Suprapubic skin (tissue), 4 donors: ENCODE results near the gene ABI1. TPM values are rescaled to one million over a fixed set of nuclear protein-coding genes. Genes with fewer than 3 reads are reported as not detected.

Source experiments
- DNase-seq, 2 donors: peaks; one replicate each; pipeline ENCODE4 v3.0.0-alpha.2; 2019; ENCODE audit warnings: low spot score in 2 of 2
- H3K27ac ChIP-seq: fragments of 200-600 bp; sonication (generic); one replicate; pipeline ENCODE4 v1.5.1; 2019
- H3K27me3 ChIP-seq: fragments of 200-600 bp; sonication (generic); one replicate; pipeline ENCODE4 v1.5.1; 2019
- H3K36me3 ChIP-seq: fragments of 200-600 bp; sonication (generic); one replicate; pipeline ENCODE4 v1.5.1; 2019
- H3K4me1 ChIP-seq: fragments of 200-600 bp; sonication (generic); one replicate; pipeline ENCODE4 v1.5.1; 2019
- H3K4me3 ChIP-seq: fragments of 200-600 bp; sonication (generic); one replicate; pipeline ENCODE4 v1.5.1; 2019; ENCODE audit warnings: mild to moderate bottlenecking
- H3K9me3 ChIP-seq: fragments of 200-600 bp; sonication (generic); one replicate; pipeline ENCODE4 v1.5.1; 2019
- EP300 ChIP-seq: sonication (generic); formaldehyde crosslinking; IDR thresholded peaks from one replicate; pipeline ENCODE4 v1.6.1; 2017; ENCODE audit warnings: antibody characterized with exemption
- POLR2A ChIP-seq, 2 donors: fragments of 450-650 bp; IDR thresholded peaks; one replicate each; pipeline ENCODE4 v1.6.1; 2017; ENCODE audit warnings: antibody characterized with exemption in 2 of 2, mild to moderate bottlenecking in 2 of 2, moderate library complexity in 2 of 2
- POLR2AphosphoS5 ChIP-seq, 3 donors: sonication (generic); formaldehyde crosslinking; IDR thresholded peaks; one replicate each; pipeline ENCODE4 v1.6.1; 2017; ENCODE audit warnings: antibody characterized with exemption in 3 of 3
- WGBS: methylation state at CpG from one replicate; pipeline ENCODE4 v1.1.5; 2018; 5-methylcytosine and 5-hydroxymethylcytosine counted together
- total RNA-seq, 4 donors: library from RNA; depleted of rRNA; stranded (reverse); fragments of >200 nt; gene quantifications; one replicate each; pipeline ENCODE4 v1.1.0, GENCODE V29; 2016
- TF ChIP-seq, protein P1 (sequence below), 2 donors: fragments of 200-600 bp in 1 of 2; fragments of 450-650 bp in 1 of 2; sonication (generic) in 1 of 2; IDR thresholded peaks; one replicate each; pipeline ENCODE4 v1.5.1; 2016 to 2019; ENCODE audit warnings: antibody characterized with exemption in 2 of 2, mild to moderate bottlenecking in 1 of 2, moderate library complexity in 1 of 2

Gene ABI1
- total RNA-seq, 4 donors from 2014 or later = 62.9 to 78.8 (median 71.8) TPM

DNA sequence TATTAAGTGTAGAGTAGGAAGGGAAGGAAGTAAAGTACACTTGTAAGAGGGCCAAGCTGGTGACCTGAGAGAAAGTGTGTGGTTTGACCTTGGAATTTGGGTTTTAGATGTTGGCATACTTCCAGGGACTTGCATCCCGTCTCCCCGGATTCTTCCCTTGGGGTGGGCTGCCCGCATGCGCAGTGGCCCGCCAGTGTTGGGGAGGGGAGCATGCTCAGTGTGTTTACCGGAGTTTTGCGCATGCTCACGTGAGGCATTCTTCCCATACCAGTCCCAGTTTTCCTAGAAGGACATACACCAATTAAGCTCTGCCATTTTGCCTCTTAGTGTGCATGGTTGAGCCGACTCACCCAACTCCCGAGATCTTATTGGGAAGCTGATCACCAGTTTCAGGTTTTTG is 153.8 kb downstream of the ABI1 start:
- WGBS = 89% methylated on average over 10 of the region's 10 CpGs
- Histone ChIP-seq H3K4me3 (no peak overlapping the region), H3K36me3 (peaks cover 44% of the 10 kb centered on the region), H3K27ac (no peak overlapping the region), H3K27me3 (no peaks in the 10 kb centered on the region), H3K4me1 (no peaks in the 10 kb centered on the region), H3K9me3 (no peaks in the 10 kb centered on the region)
- TF ChIP-seq, protein P1, sequence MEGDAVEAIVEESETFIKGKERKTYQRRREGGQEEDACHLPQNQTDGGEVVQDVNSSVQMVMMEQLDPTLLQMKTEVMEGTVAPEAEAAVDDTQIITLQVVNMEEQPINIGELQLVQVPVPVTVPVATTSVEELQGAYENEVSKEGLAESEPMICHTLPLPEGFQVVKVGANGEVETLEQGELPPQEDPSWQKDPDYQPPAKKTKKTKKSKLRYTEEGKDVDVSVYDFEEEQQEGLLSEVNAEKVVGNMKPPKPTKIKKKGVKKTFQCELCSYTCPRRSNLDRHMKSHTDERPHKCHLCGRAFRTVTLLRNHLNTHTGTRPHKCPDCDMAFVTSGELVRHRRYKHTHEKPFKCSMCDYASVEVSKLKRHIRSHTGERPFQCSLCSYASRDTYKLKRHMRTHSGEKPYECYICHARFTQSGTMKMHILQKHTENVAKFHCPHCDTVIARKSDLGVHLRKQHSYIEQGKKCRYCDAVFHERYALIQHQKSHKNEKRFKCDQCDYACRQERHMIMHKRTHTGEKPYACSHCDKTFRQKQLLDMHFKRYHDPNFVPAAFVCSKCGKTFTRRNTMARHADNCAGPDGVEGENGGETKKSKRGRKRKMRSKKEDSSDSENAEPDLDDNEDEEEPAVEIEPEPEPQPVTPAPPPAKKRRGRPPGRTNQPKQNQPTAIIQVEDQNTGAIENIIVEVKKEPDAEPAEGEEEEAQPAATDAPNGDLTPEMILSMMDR (IDR thresholded peaks at IDR 0.05) = no peak
- TF ChIP-seq POLR2AphosphoS5 (IDR thresholded peaks at IDR 0.05) (no peak), POLR2A (IDR thresholded peaks at IDR 0.05) (no peak), EP300 (no peak)
- DNase-seq = no peak

GRCh38 chr10:26706206-26706605 is 154.6 kb downstream of the ABI1 start:
- H3K27me3 ChIP-seq = no peaks in the 10 kb centered on the region
- no peaks in the 10 kb centered on the region for H3K9me3 ChIP-seq
- no peak for DNase-seq
- TF ChIP-seq, protein P1 (IDR thresholded peaks at IDR 0.05) = no peak
- TF ChIP-seq POLR2A (IDR thresholded peaks at IDR 0.05) = no peak
- no peak for TF ChIP-seq EP300
- TF ChIP-seq POLR2AphosphoS5 (IDR thresholded peaks at IDR 0.05) = no peak
- H3K4me1 ChIP-seq = no peaks in the 10 kb centered on the region
- no peak overlapping the region for H3K27ac ChIP-seq
- no peak overlapping the region for H3K4me3 ChIP-seq
- H3K36me3 ChIP-seq = peaks cover 44% of the 10 kb centered on the region
- WGBS = 93% methylated on average over 6 of the region's 6 CpGs

DNA sequence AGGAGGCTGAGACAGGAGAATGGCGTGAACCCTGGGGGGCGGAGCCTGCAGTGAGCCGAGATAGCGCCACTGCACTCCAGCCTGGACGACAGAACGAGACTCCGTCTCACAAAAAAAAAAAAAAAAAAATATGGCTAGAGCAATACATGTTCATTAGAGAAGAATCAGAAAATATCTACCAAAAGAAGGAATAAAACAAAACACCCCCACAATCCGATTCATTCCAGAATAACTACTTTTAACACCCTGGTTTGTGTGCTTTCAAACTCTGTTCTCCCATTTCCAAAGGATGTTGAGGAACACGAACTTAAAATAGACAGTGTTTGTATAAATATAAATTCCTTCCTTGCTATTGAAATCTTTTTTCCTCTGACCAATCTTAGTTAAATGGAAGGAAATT is 156.8 kb downstream of the ABI1 start:
- Histone ChIP-seq H3K4me3 (no peak overlapping the region), H3K4me1 (peaks cover under 1% of the 10 kb centered on the region), H3K9me3 (no peaks in the 10 kb centered on the region), H3K36me3 (peaks cover 36% of the 10 kb centered on the region), H3K27ac (no peak overlapping the region), H3K27me3 (no peaks in the 10 kb centered on the region)
- no peak for DNase-seq
- 88% methylated on average over 2 of the region's 9 CpGs for WGBS
- no peak for TF ChIP-seq EP300
- TF ChIP-seq, protein P1 (IDR thresholded peaks at IDR 0.05) = no peak
- TF ChIP-seq POLR2AphosphoS5 (IDR thresholded peaks at IDR 0.05) = no peak
- no peak for TF ChIP-seq POLR2A (IDR thresholded peaks at IDR 0.05)

DNA sequence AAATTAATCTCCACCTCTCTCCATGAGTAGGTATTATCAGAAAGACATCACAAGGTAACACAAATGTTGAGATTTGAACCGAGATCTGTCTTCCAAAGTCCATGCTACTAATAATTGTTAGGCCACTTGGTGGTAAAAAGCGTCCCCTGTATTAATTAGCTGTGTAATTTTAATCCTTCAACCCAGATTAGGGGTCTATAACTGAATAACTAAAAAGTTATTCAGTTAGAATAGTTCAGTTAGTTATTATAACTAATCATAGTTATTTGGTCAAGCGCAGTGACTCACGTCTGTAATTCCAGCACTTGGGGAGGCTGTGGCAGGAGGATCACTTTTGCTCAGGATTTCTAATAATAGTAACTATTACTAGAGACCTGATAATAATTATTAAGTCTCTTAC is 157.7 kb downstream of the ABI1 start:
- no peak for DNase-seq
- H3K9me3 ChIP-seq = no peaks in the 10 kb centered on the region
- H3K27me3 ChIP-seq = no peaks in the 10 kb centered on the region
- H3K36me3 ChIP-seq = peaks cover 28% of the 10 kb centered on the region
- no peak overlapping the region for H3K4me3 ChIP-seq
- WGBS = 94% methylated on average over 4 of the region's 4 CpGs
- H3K27ac ChIP-seq = no peak overlapping the region
- TF ChIP-seq EP300 = no peak
- TF ChIP-seq, protein P1 (IDR thresholded peaks at IDR 0.05) = no peak
- TF ChIP-seq POLR2A (IDR thresholded peaks at IDR 0.05) = no peak
- no peak for TF ChIP-seq POLR2AphosphoS5 (IDR thresholded peaks at IDR 0.05)
- H3K4me1 ChIP-seq = peaks cover 10% of the 10 kb centered on the region

GRCh38 chr10:26700884-26701630 is 159.7 kb downstream of the ABI1 start:
- DNase-seq = no peak
- Histone ChIP-seq H3K36me3 (peaks cover 10% of the 10 kb centered on the region), H3K9me3 (no peaks in the 10 kb centered on the region), H3K27ac (no peak overlapping the region), H3K4me3 (no peak overlapping the region), H3K27me3 (no peaks in the 10 kb centered on the region), H3K4me1 (peaks cover 18% of the 10 kb centered on the region)
- WGBS = 65% methylated on average over 4 of the region's 4 CpGs
- TF ChIP-seq EP300 (no peak), POLR2A (IDR thresholded peaks at IDR 0.05) (no peak), POLR2AphosphoS5 (IDR thresholded peaks at IDR 0.05) (no peak)
- TF ChIP-seq, protein P1 (IDR thresholded peaks at IDR 0.05) = no peak
